Measurements from ENCODE around the gene CEP20.
"Not testable (repeated sequence)": the region's sequence is repeated elsewhere in the genome, so short reads cannot be mapped to it uniquely, and the experiment has no call there.

The CEP20 gene

GRCh38 chr16:15888072-15888976 is at the start of gene CEP20:
TSS of gene CEP20 (minus strand) at chr16:15888603. CDS start at chr16:15888585, 18 bp downstream.
- no peaks in the 10 kb centered on the region for H3K27me3 Mint-ChIP-seq (ENCODE audit: low read depth)
- H3K27ac Mint-ChIP-seq: peak within 1 kb of the TSS; percentile 95 to 99 (median 97)
- peak within 1 kb of the TSS; percentile 98 to 99 (median 98) for H3K4me3 Mint-ChIP-seq
- peaks cover 25% of the 10 kb centered on the region for H3K4me1 Mint-ChIP-seq
- peak in 1 of 3 experiments; percentile 15 for TF ChIP-seq CTCF (IDR thresholded peaks at IDR 0.05; ENCODE audit: unreplicated experiment in 3 of 3)
- H3K9me3 Mint-ChIP-seq: no peaks in the 10 kb centered on the region
- peaks cover 8% of the 10 kb centered on the region for H3K36me3 Mint-ChIP-seq (ENCODE audit: low read depth)

- H3K4me3 Mint-ChIP-seq; H3K36me3 Mint-ChIP-seq (ENCODE audit: low read depth); H3K27ac Mint-ChIP-seq; H3K27me3 Mint-ChIP-seq (ENCODE audit: low read depth); H3K4me1 Mint-ChIP-seq: not testable (repeated sequence)
- H3K9me3 Mint-ChIP-seq: peaks cover 15% of the 10 kb centered on the region
Observed at GRCh38 chr16:15936809-15937208, 48.4 kb upstream of the CEP20 start.

GRCh38 chr16:15934991-15935390 is 46.6 kb upstream of the CEP20 start:
- Mint-ChIP-seq H3K27me3 (ENCODE audit: low read depth) (no peaks in the 10 kb centered on the region), H3K27ac (no peak overlapping the region), H3K4me1 (no peaks in the 10 kb centered on the region), H3K9me3 (peaks cover 17% of the 10 kb centered on the region), H3K4me3 (no peak overlapping the region), H3K36me3 (ENCODE audit: low read depth) (peaks cover 4% of the 10 kb centered on the region)
- TF ChIP-seq CTCF (IDR thresholded peaks at IDR 0.05; ENCODE audit: unreplicated experiment in 3 of 3): no peak

- H3K4me1 Mint-ChIP-seq: no peaks in the 10 kb centered on the region
- peaks cover 17% of the 10 kb centered on the region for H3K9me3 Mint-ChIP-seq
- H3K27ac Mint-ChIP-seq: no peak overlapping the region
- no peaks in the 10 kb centered on the region for H3K27me3 Mint-ChIP-seq (ENCODE audit: low read depth)
- peaks cover 4% of the 10 kb centered on the region for H3K36me3 Mint-ChIP-seq (ENCODE audit: low read depth)
- no peak overlapping the region for H3K4me3 Mint-ChIP-seq
- TF ChIP-seq CTCF (IDR thresholded peaks at IDR 0.05; ENCODE audit: unreplicated experiment in 3 of 3): no peak
Observed at GRCh38 chr16:15933781-15934180, 45.4 kb upstream of the CEP20 start.

- no peaks in the 10 kb centered on the region for H3K27me3 Mint-ChIP-seq (ENCODE audit: low read depth)
- no peak overlapping the region for H3K27ac Mint-ChIP-seq
- H3K4me1 Mint-ChIP-seq: no peaks in the 10 kb centered on the region
- no peak for TF ChIP-seq CTCF (IDR thresholded peaks at IDR 0.05; ENCODE audit: unreplicated experiment in 3 of 3)
- peaks cover 17% of the 10 kb centered on the region for H3K9me3 Mint-ChIP-seq
- H3K4me3 Mint-ChIP-seq: no peak overlapping the region
- H3K36me3 Mint-ChIP-seq (ENCODE audit: low read depth): peaks cover 4% of the 10 kb centered on the region
Observed at GRCh38 chr16:15932939-15933338, 44.5 kb upstream of the CEP20 start.

GRCh38 chr16:15928261-15929104 is 40.1 kb upstream of the CEP20 start:
- Mint-ChIP-seq H3K27ac (no peak overlapping the region), H3K36me3 (ENCODE audit: low read depth) (peaks cover 4% of the 10 kb centered on the region), H3K9me3 (peaks cover 6% of the 10 kb centered on the region), H3K4me3 (no peak overlapping the region), H3K4me1 (no peaks in the 10 kb centered on the region), H3K27me3 (ENCODE audit: low read depth) (no peaks in the 10 kb centered on the region)
- no peak for TF ChIP-seq CTCF (IDR thresholded peaks at IDR 0.05; ENCODE audit: unreplicated experiment in 3 of 3)
